GM12892 (cell line): ENCODE results near the gene LCP1.

Experiments used
- POLR2A ChIP-seq: IDR thresholded peaks from 2 replicates; pipeline ENCODE4 v1.6.1; 2011; ENCODE audit warnings: low read depth, low read length, control low read depth
- TAF1 ChIP-seq: IDR thresholded peaks from 2 replicates; pipeline ENCODE4 v1.6.1; 2011; ENCODE audit warnings: low read depth, mild to moderate bottlenecking, control low read depth, low read length, borderline replicate concordance

GRCh38 chr13:46160471-46161066 lies 21.4 kb downstream of the LCP1 start:
- TF ChIP-seq POLR2A = no peak
- TF ChIP-seq TAF1 = no peak
